ENCODE measurements around the gene RAB7B.

DNA sequence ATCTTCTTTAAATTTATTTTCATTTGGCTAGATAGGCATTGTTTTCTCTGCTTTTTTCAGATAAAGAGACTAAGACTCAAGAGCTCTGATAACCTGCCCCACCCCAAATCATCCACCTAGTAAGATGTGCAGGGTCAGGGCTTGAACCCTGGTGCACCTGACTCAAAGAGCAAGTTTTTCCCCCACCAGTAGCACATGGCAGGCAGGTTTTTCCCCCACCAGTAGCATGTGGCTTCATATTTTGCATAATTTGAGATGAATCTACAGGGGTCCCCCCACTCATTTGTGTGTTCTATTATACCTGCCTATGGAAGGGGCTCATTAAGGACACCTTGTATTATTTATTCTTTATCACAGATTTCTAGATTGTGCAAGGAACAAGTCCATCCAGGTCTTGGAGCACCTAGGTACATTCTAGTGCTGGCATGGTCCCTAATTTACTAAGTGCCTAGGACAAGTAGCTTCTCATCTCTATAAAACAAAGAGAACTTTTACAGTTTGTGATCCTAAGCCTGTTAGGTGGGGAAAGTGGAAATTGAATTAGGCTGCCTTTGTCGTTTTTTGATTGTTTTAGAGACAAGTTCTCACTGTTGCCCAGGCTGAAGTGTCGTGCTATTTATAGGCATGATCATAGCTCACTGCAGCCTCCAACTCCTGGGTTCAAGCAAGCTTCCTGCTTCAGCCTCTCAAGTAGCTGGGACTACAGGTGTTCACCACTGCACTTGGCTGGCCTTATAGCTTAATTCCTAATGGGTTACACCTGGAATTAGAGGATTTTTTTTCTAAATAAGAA, 33.7 kb upstream of the RAB7B start:
- TF ChIP-seq, protein P1, sequence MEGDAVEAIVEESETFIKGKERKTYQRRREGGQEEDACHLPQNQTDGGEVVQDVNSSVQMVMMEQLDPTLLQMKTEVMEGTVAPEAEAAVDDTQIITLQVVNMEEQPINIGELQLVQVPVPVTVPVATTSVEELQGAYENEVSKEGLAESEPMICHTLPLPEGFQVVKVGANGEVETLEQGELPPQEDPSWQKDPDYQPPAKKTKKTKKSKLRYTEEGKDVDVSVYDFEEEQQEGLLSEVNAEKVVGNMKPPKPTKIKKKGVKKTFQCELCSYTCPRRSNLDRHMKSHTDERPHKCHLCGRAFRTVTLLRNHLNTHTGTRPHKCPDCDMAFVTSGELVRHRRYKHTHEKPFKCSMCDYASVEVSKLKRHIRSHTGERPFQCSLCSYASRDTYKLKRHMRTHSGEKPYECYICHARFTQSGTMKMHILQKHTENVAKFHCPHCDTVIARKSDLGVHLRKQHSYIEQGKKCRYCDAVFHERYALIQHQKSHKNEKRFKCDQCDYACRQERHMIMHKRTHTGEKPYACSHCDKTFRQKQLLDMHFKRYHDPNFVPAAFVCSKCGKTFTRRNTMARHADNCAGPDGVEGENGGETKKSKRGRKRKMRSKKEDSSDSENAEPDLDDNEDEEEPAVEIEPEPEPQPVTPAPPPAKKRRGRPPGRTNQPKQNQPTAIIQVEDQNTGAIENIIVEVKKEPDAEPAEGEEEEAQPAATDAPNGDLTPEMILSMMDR (conservative IDR thresholded peaks at IDR 0.05 in 1 of 2, IDR thresholded peaks at IDR 0.05 in 1 of 2; ENCODE audit: low read depth in 1 of 2, low read length in 2 of 2) = no peak
- TF ChIP-seq EZH2 (IDR thresholded peaks at IDR 0.05; ENCODE audit: low read length, missing control alignments) = no peak
